Activated CD8-positive, alpha-beta memory T cell treated with anti-CD3 and anti-CD28 coated beads, Interleukin-2, amount 50 U/mL, for 4 hours (primary cell): ENCODE results near the gene SMC5.
"Not testable (repeated sequence)": the region's sequence is repeated elsewhere in the genome, so short reads cannot be mapped to it uniquely, and the experiment has no call there.

Experiments used
- DNase-seq: peaks from one replicate; pipeline ENCODE4 v3.0.0-alpha.2; 2020

SMC5 gene

DNA sequence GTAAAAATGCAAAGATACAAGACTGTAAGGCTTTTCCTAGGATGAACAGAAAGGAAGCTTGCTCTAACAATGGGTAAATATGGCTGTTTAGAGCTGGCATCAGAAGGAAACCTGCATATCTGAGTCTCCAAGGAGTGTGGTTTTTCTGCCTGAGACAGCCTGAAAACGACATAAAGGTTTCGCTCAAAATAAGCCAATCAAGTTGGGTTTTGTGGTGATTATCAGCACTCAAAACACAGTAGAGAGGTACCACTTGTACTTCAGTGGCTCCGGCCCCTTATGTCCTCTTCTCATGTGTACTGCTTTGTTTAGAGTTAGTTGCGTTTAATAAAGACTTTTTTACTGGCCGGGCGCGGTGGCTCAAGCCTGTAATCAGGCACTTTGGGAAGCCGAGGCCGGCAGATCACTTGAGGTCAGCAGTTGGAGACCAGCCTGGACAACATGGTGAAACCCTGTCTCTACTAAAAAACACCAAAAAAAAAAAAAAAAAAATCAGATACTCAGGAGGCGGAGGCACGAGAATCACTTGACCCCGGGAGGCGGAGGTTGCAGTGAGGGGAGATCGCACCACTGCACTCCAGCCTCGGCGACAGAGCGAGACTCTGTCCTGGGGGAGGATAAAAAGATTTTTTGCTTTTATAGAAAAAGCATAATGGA lies 116.3 kb downstream of the SMC5 start:
- DNase-seq: no peak

DNA sequence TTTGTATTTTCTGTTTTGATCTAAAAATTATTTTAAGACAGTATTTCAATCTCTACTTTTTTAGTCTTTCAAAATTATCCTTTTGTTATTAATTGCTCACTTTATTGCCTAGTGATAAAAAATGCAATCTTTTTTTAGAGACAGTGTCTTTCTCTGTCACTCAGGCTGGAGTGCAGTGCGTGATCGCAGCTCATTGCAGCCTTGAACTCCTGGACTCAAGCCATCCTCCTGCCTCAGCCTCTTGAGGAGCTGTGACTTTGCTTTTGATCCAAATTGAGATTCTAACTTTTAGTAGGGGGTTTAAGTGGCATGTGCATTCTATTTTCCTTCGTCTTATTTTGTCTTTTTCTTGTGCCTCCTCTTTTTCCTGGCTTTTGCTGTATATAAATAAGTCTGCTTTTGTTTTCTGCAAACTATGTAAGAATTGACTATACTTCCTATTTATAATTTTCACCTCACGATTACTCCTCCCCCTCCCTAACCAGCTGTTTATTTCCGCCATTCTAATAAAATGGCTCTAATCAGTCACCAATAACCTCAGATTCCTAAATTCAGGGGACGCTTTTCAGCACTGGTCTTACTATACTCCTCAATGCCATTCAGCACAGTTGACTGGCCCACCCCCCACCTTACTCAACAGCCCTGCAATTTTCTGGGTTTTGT lies 123.4 kb downstream of the SMC5 start:
- no peak for DNase-seq

DNA sequence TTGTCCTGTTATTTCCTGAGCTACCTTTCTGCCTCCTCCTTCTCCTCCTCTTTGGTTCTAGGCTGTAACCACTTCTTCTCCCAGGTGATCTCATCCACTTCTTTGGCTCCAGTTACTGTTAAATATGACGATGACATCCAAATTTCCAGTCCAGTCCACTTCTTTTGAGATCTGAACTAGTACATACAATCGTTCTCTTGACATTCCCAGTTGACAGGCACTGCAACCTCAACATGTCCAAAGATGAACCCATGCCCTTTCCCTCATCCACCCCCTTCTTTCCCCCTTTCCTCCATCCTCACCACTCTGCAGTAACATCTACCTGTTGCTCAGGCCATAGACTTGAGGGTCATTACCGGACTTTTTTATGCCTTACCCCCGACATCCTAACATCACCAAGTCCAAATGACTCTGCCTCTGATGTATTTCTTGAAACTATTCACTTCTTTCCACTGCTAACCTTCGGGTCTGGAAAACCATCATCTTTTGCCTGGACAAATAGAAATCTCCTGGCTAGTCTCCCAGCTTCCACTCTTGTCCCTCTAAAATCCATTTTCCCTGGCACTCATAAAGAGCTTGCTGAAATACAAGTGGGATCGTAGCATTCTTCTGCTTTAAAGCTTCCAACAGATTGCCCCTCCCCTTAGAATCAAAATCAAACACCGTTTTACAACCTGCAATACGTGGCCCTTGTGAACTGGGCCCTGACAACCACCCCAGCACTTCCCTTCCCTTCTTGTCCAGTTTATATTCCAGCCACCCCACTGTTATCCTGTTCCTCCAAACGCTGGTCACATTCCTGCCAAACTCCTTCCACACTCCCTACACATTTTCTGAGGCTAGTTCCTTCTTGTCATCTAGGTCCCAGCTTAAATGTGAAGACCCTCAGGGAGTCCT lies 124.2 kb downstream of the SMC5 start:
- DNase-seq: no peak

DNA sequence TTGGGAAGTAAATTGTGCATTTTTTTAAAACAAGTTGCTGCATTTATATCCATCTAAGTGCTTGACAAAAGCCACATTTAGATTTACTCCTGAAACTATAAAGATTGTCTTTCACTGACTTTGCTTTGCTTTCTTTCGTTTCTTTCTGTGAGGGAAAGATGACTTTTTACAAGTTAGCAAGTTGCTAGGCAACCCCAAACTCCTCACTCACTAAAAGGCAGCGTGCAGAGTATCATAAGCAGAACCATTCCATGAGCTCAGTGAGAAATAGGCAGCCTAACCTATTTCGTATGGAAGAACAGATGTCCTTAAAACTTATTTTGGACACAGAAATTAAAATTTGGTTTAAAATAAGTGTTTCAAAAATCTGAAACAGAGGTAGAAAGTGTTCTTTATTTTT lies 126.6 kb downstream of the SMC5 start:
- DNase-seq: no peak

DNA sequence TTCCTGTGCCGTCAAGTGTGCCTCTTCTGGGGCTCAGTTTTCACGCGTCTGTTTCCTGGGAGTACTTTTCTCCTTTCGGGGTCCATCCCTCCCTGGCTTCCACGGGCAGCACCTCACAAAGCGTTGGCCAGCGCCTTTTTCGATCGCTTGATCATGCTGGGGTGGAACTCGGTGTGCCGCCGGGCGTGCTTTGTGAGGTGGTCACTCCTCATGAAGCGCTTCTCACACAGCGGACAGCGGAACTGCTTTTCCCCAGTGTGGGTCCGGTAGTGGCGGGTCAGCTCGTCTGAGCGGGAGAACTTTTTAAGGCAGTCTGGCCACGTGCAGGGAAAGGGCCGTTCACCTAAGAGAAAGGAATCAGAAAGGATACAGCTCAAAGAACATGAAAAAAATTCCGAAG lies 128.9 kb downstream of the SMC5 start:
- DNase-seq: no peak

DNA sequence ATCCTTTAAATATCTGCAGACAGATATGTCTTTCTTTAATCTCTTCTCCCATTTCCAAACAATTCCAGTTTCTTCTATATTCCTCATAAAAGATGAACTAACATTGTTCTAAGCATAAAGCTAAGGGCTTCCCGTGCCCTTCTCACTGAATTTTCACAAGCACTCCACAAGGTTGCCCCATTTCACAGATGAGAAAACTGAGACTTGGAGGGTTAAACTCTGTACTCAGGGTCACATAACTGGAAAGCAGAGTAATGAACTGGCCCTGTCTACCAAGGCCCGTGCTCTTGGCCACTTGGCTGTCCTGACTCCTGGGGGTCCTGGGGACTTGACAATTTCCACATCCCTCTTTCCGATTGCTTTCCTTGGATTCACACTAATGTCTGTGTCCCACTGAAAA lies 130.4 kb downstream of the SMC5 start:
- no peak for DNase-seq

DNA sequence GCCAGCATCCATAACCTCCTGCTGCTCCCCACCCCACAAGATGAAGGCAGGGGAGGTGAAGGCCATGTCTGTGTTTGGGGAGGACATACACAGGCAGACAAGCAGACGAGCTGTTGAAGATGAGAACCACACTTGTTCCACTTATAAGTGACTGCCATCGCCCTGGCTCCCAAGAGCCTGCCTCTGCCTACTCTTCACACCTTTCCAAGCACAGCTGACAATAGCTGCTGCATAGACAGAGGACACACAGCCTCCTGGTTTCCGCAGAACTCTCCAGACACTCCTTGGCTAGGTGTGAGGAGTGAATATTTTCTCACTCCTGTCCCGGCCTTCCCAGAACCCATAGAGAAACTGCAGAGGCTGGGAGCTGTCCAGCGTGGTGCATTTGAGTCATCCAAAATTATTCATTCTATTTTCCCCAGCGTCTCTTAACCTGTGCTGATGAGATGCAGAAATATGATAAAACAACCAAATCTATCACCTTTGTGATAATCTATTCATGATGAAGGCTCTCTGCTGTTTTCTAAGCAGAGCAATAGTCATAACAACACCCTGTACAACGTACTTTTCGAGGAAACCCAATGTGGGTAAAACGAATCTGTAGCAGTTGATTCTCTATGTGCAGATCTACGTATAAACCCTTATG lies 131.0 kb downstream of the SMC5 start:
- DNase-seq: no peak

DNA sequence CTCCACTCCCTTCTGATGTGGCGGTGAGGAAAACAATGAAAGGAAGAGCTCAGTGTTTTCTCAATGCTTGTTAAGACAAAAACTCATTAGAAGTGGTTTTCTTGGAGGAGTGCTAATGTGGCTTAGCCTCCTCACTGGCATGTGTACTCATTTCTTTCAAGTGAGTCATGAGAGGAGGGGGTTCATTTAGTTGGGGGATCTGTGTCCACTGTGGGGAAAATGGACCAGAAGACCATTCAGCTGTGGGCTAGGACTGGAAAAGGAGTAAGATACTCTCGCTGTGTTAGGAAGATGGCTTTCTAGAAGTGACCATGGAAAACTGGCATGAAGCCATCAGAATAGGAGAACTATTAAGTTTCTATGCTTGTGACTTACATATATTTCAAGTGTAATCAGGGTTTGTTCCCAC lies 132.2 kb downstream of the SMC5 start:
- no peak for DNase-seq

DNA sequence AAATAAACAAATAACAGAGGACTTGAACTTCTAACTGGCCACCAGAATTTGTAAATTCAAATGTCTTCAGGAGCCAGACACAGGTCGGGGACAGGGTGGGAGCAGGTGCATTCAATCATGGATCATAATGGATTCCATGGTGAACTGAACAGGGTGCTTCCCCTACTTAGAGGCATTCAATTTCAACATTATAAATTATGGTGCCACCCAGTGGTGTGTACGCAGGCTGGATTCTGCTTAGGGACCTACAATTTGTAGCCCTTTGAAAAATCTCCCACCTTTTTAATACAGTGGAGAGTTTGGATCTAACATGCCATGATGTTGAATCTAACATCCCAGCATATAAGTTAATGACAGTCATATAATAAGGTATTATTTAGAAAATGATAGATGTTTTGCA lies 133.4 kb downstream of the SMC5 start:
- no peak for DNase-seq

DNA sequence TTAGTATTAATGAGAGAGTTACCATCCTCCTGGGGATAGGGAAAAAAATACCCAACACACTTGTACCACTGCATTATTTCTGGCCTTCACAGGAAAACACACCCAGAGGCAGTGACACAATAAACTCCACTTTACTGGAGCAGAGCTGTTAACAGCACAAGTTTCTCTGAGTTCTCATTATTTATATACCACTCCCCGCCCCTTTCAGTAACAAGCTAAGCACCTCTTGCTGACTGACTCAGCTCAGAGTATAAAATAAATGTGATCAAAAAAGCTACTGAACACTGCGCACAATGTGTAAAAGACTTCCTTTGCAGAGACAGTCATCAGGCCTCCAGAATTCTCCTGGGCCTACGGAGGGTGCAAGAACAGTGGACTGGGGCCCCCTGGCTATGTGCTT lies 134.1 kb downstream of the SMC5 start:
- DNase-seq: no peak

DNA sequence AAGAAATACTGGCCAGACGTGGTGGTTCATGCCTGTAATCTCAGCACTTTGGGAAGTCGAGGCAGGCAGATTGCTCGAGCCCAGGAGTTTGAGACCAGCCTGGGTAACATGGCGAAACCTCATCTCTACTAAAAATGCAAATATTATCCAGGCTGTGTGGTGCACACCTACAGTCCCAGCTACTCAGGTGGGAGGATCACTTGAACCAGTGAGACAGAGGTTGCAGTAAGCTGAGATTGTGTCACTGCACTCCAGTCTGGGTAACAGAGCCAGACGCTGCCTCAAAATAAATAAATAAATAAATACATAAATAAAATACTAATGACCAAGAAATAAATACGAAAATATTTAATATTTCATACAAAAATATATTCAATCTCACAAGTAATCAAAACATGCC lies 136.9 kb downstream of the SMC5 start:
- DNase-seq: no peak

DNA sequence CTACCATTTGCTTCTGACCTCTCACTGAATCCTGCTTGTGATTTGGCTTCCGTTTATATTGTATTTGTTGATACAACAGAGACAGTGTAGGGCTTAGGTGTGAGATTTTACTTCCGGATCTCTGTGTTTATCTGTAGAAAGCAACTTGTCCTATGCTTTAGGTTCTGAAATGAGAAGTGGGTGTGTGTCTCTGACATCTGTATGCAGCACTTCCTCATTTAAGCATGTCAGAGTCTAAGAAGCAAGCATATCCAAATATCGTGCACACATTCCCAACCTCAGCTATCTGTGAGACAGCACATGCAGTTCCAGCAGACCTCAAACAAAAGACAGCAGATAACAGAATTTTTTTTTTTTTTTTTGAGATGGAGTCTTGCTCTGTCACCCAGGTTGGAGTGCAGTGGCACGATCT lies 139.4 kb downstream of the SMC5 start:
- DNase-seq: no peak

DNA sequence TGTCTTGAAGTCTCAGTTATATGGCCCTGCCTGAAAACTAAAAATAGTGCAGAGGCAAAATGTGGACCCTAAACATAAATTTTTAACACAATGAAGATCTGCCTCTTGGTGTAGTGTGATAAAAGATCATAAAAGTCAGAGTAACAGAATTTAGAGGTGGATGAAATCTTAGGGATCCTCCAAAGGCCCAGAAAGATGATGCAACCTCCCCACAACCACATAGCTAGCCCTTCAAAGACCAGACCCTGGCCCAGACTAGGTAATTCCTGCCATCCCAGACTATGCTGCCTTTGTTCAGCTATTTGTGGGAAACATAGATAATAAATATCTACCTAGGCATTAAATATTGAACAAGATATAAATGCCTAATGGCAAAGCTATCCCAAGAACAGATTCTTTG lies 140.4 kb downstream of the SMC5 start:
- DNase-seq: no peak

DNA sequence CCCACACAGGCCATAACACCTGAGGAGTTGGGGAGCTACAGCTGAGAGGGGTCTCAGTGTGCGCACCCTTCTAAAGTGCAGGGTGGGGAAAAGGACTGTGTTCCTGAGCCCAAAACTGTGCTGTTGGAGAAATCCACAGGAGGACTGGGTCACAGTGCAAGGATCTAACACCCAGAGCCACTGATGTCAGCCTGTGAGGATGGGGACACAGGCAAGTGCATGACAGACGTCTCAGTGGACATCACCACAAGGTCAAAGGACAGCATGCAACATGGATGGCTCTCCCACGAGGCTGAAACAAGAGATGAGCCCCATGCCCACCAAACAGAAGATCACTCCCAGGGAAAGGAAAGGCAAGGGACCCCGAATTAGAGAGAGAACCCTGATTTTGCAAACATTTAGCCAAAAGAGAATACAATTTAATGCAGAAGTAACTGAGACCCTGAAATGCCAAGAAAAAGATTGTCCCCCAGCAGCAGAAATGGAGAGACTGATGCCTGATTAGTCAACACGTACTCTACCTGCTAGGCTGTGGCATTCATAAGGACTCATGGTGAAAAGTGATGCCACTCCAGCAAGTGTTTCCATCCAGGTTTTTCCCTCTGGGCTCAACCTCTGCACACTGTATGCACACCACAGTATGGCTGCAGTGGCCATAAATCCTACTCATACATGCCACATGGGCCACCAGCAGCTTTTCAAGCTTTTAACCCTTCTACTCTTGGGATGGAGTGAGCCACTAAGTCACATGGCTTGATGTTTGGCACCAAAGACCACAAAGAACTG lies 141.5 kb downstream of the SMC5 start:
- DNase-seq: no peak

DNA sequence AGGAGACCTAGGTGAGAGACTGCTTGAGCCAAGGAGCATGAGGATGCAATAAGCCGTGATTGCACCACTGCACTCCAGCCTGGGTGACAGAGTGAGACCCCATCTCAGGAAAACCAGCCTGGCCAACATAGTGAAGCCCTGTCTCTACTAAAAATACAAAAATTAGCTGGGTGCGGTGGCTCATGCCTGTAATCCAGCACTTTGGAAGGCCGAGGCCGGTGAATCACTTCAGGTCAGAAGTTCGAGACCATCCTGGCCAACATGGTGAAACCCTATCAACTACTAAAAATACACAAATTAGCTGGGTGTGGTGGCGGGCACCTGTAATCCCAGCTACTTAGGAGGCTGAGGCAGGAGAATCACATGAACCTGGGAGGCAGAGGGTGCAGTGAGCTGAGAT lies 142.5 kb downstream of the SMC5 start:
- DNase-seq: not testable (repeated sequence)

DNA sequence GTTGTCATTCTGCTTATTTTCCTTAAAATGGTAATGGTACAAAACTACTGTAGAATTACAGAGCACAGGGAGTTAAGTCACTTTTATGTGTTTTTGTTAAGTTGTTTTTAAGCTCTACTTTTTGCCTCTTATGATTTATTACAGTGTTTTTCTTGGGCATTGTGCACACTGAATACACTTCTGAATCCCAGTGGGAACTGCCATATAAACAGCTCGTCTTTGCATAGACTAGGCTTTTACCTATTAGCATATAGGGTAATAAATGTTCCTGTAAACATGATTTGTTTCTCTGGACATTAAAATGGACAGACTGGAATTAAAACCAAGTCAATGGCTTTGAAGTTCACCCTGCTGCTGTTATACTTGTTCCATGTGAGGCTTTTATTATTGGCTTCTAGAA lies 143.4 kb downstream of the SMC5 start:
- no peak for DNase-seq

DNA sequence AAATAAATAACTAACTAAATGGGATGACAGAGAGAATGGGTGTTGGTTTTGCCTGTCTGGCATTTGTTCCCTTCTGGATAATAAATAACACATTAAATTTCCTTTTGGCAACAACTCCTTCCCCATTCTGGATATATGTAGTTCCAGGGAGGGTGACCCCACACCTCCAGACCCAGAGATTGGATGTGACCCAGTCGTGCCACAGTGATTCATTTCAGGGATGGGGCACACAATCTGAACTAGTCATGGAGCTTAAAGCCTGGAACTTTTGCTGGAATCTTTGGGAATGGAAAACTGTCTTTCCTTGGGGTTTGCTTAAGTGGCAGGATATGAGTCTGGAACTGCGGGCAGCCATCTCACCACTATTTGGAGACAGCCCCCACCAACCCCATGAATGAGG lies 144.4 kb downstream of the SMC5 start:
- no peak for DNase-seq

DNA sequence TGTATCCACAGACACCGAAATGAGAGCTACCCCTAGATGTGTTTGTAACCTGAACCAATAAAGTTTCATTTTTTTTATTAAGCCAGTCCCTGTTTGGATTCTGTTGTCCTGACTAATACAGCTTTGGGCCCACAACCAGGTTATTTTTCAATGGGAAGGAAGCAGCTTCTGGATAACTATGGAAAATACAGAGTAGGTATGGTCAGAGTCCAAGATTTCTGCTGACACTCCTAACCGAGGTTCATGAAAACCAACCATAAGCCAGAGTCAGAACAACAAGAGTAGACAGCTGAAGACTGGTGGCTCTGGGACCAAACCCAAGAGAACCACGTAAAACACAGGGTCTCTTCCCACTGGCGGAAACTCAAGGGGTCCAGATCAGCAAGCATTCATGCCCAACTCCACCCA lies 144.8 kb downstream of the SMC5 start:
- DNase-seq: no peak

DNA sequence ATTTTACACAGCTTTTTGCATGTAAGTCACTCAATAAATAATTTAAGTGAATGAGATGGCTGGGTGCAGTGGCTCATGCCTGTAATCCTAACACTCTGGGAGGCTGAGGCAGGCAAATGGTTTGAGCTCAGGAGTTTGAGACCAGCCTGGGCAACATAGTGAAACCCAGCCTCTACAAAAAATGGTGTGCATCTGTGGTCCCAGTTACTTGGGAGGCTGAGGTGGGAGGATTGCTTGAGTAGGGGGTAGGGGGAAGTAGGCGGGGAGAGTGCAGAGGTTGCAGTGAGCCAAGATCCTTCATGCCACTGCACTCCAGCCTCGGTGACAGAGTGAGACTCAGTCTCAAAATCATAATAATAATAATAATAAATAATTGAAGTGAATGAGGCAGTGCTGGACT lies 145.5 kb downstream of the SMC5 start:
- DNase-seq: no peak
